ENCODE data around the gene ASZ1.
"Not testable (repeated sequence)": the region's sequence is repeated elsewhere in the genome, so short reads cannot be mapped to it uniquely, and the experiment has no call there.

The ASZ1 gene

GRCh38 chr7:117427258-117427701, at the start of gene ASZ1:
Gene ASZ1, minus strand, starts transcription at chr7:117427493. Its CDS starts 33 bp downstream, at chr7:117427460.
- no peak for DNase-seq (ENCODE audit: low read depth)

- DNase-seq (ENCODE audit: low read depth) = no peak
Measured at GRCh38 chr7:117476557-117477215, 49.4 kb upstream of the ASZ1 start.

GRCh38 chr7:117472335-117472734, 45.0 kb upstream of the ASZ1 start:
- no peak for DNase-seq (ENCODE audit: low read depth)

- DNase-seq (ENCODE audit: low read depth) = no peak
Measured at GRCh38 chr7:117470777-117471176, 43.5 kb upstream of the ASZ1 start.

- no peak for DNase-seq (ENCODE audit: low read depth)
Measured at GRCh38 chr7:117468174-117468573, 40.9 kb upstream of the ASZ1 start.

GRCh38 chr7:117460815-117461214, 33.5 kb upstream of the ASZ1 start:
- not testable (repeated sequence) for DNase-seq (ENCODE audit: low read depth)

- no peak for DNase-seq (ENCODE audit: low read depth)
Measured at GRCh38 chr7:117459735-117460134, 32.4 kb upstream of the ASZ1 start.

GRCh38 chr7:117458977-117459583, 31.8 kb upstream of the ASZ1 start:
- DNase-seq (ENCODE audit: low read depth) = no peak

GRCh38 chr7:117448655-117449054, 21.4 kb upstream of the ASZ1 start:
- no peak for DNase-seq (ENCODE audit: low read depth)

GRCh38 chr7:117446220-117446815, 19.0 kb upstream of the ASZ1 start:
- DNase-seq (ENCODE audit: low read depth) = no peak

GRCh38 chr7:117445206-117445605, 17.9 kb upstream of the ASZ1 start:
- no peak for DNase-seq (ENCODE audit: low read depth)

- no peak for DNase-seq (ENCODE audit: low read depth)
Measured at GRCh38 chr7:117444646-117445045, 17.4 kb upstream of the ASZ1 start.

- no peak for DNase-seq (ENCODE audit: low read depth)
Measured at GRCh38 chr7:117435475-117436043, 8.3 kb upstream of the ASZ1 start.

- no peak for DNase-seq (ENCODE audit: low read depth)
Measured at GRCh38 chr7:117424090-117424829, 3.0 kb downstream of the ASZ1 start.

- DNase-seq (ENCODE audit: low read depth) = not testable (repeated sequence)
Measured at GRCh38 chr7:117414591-117414990, 12.7 kb downstream of the ASZ1 start.

- DNase-seq (ENCODE audit: low read depth) = no peak
Measured at GRCh38 chr7:117412946-117413559, 14.2 kb downstream of the ASZ1 start.

- DNase-seq (ENCODE audit: low read depth) = no peak
Measured at GRCh38 chr7:117412390-117412789, 14.9 kb downstream of the ASZ1 start.

- no peak for DNase-seq (ENCODE audit: low read depth)
Measured at GRCh38 chr7:117411539-117411938, 15.8 kb downstream of the ASZ1 start.

- DNase-seq (ENCODE audit: low read depth) = no peak
Measured at GRCh38 chr7:117408831-117409230, 18.5 kb downstream of the ASZ1 start.

- DNase-seq (ENCODE audit: low read depth) = no peak
Measured at GRCh38 chr7:117405519-117405918, 21.8 kb downstream of the ASZ1 start.

GRCh38 chr7:117403737-117404136, 23.6 kb downstream of the ASZ1 start:
- no peak for DNase-seq (ENCODE audit: low read depth)

- DNase-seq (ENCODE audit: low read depth) = no peak
Measured at GRCh38 chr7:117402109-117402508, 25.2 kb downstream of the ASZ1 start.
